Heart left ventricle (tissue), 16 donors: Measurements from ENCODE around the gene LMTK2. TPM values are rescaled to one million over a fixed set of nuclear protein-coding genes. Genes with fewer than 3 reads are reported as not detected.

Experiments used
- ATAC-seq, 4 donors: fragments of 200-7000 bp; cut with Tn5 transposase; one replicate each; pipeline ENCODE4 v1.9.1; 2020 to 2022; ENCODE audit warnings: moderate library complexity in 4 of 4, mild to moderate bottlenecking in 3 of 4, moderate number of reproducible peaks in 1 of 4
- DNase-seq, 5 donors: peaks; one replicate each; pipeline ENCODE4 v3.0.0-alpha.2; 2020
- H3K27ac ChIP-seq, 12 donors: fragments of 200-600 bp; sonication (generic) in 4 of 12; one replicate each; pipeline versions ENCODE4 v1.5.0 to v1.8.0; 2016 to 2022; ENCODE audit warnings: mild to moderate bottlenecking in 2 of 12
- H3K27me3 ChIP-seq, 9 donors: fragments of 200-600 bp; sonication (generic) in 2 of 9; one replicate each; pipeline versions ENCODE4 v1.5.1 to v1.8.0; 2016 to 2022; ENCODE audit warnings: mild to moderate bottlenecking in 3 of 9
- H3K36me3 ChIP-seq, 9 donors: fragments of 200-600 bp; sonication (generic) in 2 of 9; one replicate each; pipeline versions ENCODE4 v1.5.0 to v1.8.0; 2018 to 2022; ENCODE audit warnings: mild to moderate bottlenecking in 2 of 9
- H3K4me1 ChIP-seq, 12 donors: fragments of 200-600 bp; sonication (generic) in 4 of 12; one replicate each; pipeline versions ENCODE4 v1.5.0 to v1.8.0; 2016 to 2022; ENCODE audit warnings: mild to moderate bottlenecking in 3 of 12
- H3K4me3 ChIP-seq, 12 donors: fragments of 200-600 bp; sonication (generic) in 4 of 12; one replicate each; pipeline versions ENCODE4 v1.5.0 to v1.8.0; 2017 to 2022; ENCODE audit warnings: mild to moderate bottlenecking in 9 of 12, moderate library complexity in 4 of 12
- H3K9me3 ChIP-seq, 12 donors: fragments of 200-600 bp; sonication (generic) in 4 of 12; one replicate each; pipeline versions ENCODE4 v1.5.0 to v1.8.0; 2016 to 2022; ENCODE audit warnings: mild to moderate bottlenecking in 1 of 12
- CTCF ChIP-seq, 12 donors: fragments of 200-600 bp; sonication (generic) in 4 of 12; IDR thresholded peaks; one replicate each; pipeline versions ENCODE4 v1.5.0 to v1.8.0; 2018 to 2022; ENCODE audit warnings: antibody characterized with exemption in 12 of 12, mild to moderate bottlenecking in 5 of 12
- POLR2A ChIP-seq, 2 donors: fragments of 450-650 bp; IDR thresholded peaks; one replicate each; pipeline ENCODE4 v1.6.1; 2017; ENCODE audit warnings: antibody characterized with exemption in 2 of 2, mild to moderate bottlenecking in 2 of 2, moderate library complexity in 2 of 2
- WGBS, 4 donors: extraction: QIAGEN DNeasy Blood & Tissue Kit in 2 of 4; methylation state at CpG; one replicate each; pipeline versions ENCODE4 v1.1.5 to v1.1.7; 2013 to 2018; 5-methylcytosine and 5-hydroxymethylcytosine counted together
- intact Hi-C, 10 donors: fragments of 100-400 bp; cut with DNase I; formaldehyde crosslinking; loops; one replicate each; pipeline versions ENCODE4 v1.11.1 to v1.14.2; 2022
- polyA plus RNA-seq, 2 donors: library from polyadenylated mRNA; stranded (reverse); fragments of 200-250 nt; gene quantifications; one replicate each; pipeline ENCODE4 v1.2.3, GENCODE V29; 2013
- total RNA-seq, 9 donors: library from RNA; depleted of rRNA in 2 of 9; stranded (reverse); fragments of >200 nt in 2 of 9; fragmentation: NEBNext Ultra II Directional in 3 of 9; extraction: Animal tissue kit (Norgen Biotek cat#: 25700) in 3 of 9; gene quantifications; one replicate each; pipeline versions ENCODE4 v1.1.0 to v1.2.4, GENCODE V29; 2016 to 2023
- donor health status: ischemic (EF 13 %, LVEDD 7.1; RV severe dilation, severe dysfunction).
- donor health status: healthy with polysubstance abuse.
- donor health status: DM: no; HTN: yes; CAD: no.
- donor health status: DM: no; HTN: no; CAD: no.
- donor health status: ischemic (EF 25% LVEDD 6.9; RV normal size, moderate dysfunction).
- donor health status: ischemic (EF 25% LVEDD 5.7; RV mildly dilated, moderate dysfunction).
- donor health status: healthy.
- donor health status: DM: yes; HTN: yes; CAD: no.
- donor health status: ischemic (EF 35%, LVEDD 5.7; RV mildly dilated, moderate dysfunction).
- donor health status: nonischemic (EF 11% LVEDD 7.7; RV severe dilation, severe dysfunction).
- donor health status: DM: yes; HTN: yes; CAD: no.
- donor health status: PGD.
- donor health status: ischemic (EF 29% LVEDD 5.4; RV normal size, mild dysfunction).
- donor health status: nonischemic (EF 23%, LVEDD 6.1; RV moderate dilation, normal function).

Gene LMTK2
- total and polyA plus RNA-seq, 11 donors: 6.3 to 58.3 (median 27.3) TPM

DNA sequence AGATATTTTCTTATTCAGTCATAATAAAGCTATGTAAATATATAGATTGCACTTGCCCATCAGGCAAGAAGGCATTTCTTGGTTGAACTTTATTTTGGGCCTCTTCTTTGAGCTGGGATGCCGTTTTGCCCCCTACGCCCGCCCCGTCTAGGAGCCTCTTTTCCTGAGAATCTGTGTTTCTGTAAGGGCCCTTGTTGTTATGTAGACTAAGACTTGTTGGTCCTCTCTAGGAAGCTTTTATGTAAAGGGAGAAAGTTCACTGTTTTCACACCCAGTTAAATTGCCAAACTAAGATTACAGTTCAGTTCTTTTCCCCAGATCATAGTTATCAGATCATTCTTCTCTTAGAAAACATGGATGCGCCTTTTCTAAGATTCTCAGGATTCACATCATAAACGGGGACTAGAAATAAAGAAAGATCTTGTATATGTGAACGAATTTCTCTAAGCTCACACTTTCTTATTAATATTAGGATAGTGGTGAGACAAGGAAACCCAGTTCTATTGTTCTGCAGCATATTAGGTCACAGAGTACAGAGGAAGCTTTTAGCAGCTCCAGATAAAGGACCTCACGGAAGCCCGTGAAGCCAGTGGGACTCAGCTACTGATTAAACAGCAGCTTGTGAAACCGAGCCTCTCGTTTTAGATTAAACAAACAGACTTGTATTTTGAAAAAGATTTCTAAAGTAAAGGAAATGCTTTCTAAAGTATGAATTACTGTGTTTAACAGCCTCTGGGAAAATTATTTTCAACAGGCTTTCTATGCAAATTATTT lies 3.8 kb downstream of the LMTK2 start:
- Histone ChIP-seq H3K27me3 (no peaks in the 10 kb centered on the region), H3K27ac (peak overlapping the region in 11 of 12 donors; percentile 22 to 91 (median 55)), H3K4me3 (peak overlapping the region in 7 of 12 donors; percentile 2 to 35 (median 10)), H3K36me3 (no peaks in the 10 kb centered on the region), H3K9me3 (peaks cover 0 to 9% (median 0%) of the 10 kb centered on the region in 12 donors), H3K4me1 (peaks cover 0 to 46% (median 28%) of the 10 kb centered on the region in 12 donors)
- intact Hi-C loops: no loop called here
- DNase-seq (peak in 3 of 5 donors; percentile 35 to 50 (median 49)), ATAC-seq (peak; percentile 48 to 70 (median 59))
- TF ChIP-seq POLR2A (IDR thresholded peaks at IDR 0.05): no peak
- TF ChIP-seq CTCF (IDR thresholded peaks at IDR 0.05): no peak
- 38 to 42% (median 39%) methylated on average over 11 of the region's 11 CpGs for WGBS, 4 donors

- Histone ChIP-seq H3K36me3 (no peaks in the 10 kb centered on the region), H3K9me3 (peaks cover 0 to 9% (median 0%) of the 10 kb centered on the region in 12 donors), H3K4me1 (peaks cover 0 to 52% (median 31%) of the 10 kb centered on the region in 12 donors), H3K27me3 (no peaks in the 10 kb centered on the region), H3K4me3 (no peak overlapping the region), H3K27ac (no peak overlapping the region)
- no peak for DNase-seq
- intact Hi-C loops: no loop called here
- ATAC-seq: no peak
- 84 to 88% (median 85%) methylated on average over 4 of the region's 4 CpGs for WGBS, 4 donors
- no peak for TF ChIP-seq CTCF (IDR thresholded peaks at IDR 0.05)
- TF ChIP-seq POLR2A (IDR thresholded peaks at IDR 0.05): no peak
Measured at GRCh38 chr7:98112077-98112476, 5.4 kb downstream of the LMTK2 start.

- H3K27me3 ChIP-seq: no peaks in the 10 kb centered on the region
- H3K36me3 ChIP-seq: no peaks in the 10 kb centered on the region
- peaks cover 0 to 9% (median 0%) of the 10 kb centered on the region in 12 donors for H3K9me3 ChIP-seq
- no peak for DNase-seq
- intact Hi-C loops: no loop called here
- H3K27ac ChIP-seq: no peak overlapping the region
- H3K4me1 ChIP-seq: peaks cover 0 to 43% (median 23%) of the 10 kb centered on the region in 12 donors
- WGBS, 4 donors: 91 to 98% (median 95%) methylated on average over 10 of the region's 10 CpGs
- no peak overlapping the region for H3K4me3 ChIP-seq
- ATAC-seq: no peak
- TF ChIP-seq CTCF (IDR thresholded peaks at IDR 0.05) (no peak), POLR2A (IDR thresholded peaks at IDR 0.05) (no peak)
Measured at GRCh38 chr7:98115746-98116525, 9.3 kb downstream of the LMTK2 start.
